Endothelial cell of umbilical vein (primary cell): Measurements from ENCODE around the gene YWHAE. TPM values are rescaled to one million over a fixed set of nuclear protein-coding genes. Genes with fewer than 3 reads are reported as not detected.
"Not testable (repeated sequence)": the region's sequence is repeated elsewhere in the genome, so short reads cannot be mapped to it uniquely, and the experiment has no call there.

Experiments used
- BruUV-seq: library from RNA; stranded (reverse); fragments of 400-500 nt; replicated peaks from 2 replicates; lab custom pipeline; 2021; lab: Mats Ljungman, UMichigan
- CTCF ChIA-PET: fragments of 300-600, 350-600 bp; sonication (Branson Sonifier 250); formaldehyde crosslinking; loops from one replicate; lab custom pipeline; 2021; ENCODE audit warnings: antibody characterized with exemption, inconsistent platforms; lab: Charles Lee
- POLR2A ChIA-PET: fragments of 300-600, 350-600 bp; sonication (Branson Sonifier 250); formaldehyde crosslinking; loops from one replicate; lab custom pipeline; 2021; ENCODE audit warnings: antibody characterized with exemption, inconsistent platforms; lab: Charles Lee
- DNase-seq: peaks from one replicate; pipeline ENCODE4 v3.0.0-alpha.2; 2011; ENCODE audit warnings: low read depth, low spot score
- FAIRE-seq: peaks from 2 replicates; lab custom pipeline; 2011; peaks lifted over from hg19 to GRCh38; lab: Jason Lieb, UNC
- H2AFZ ChIP-seq: 2 replicates; pipeline ENCODE4 v1.6.0; 2012; ENCODE audit warnings: low read depth, low read length, control low read depth, inconsistent platforms
- H3K27ac ChIP-seq: 2 replicates; pipeline ENCODE4 v1.5.1; 2011; ENCODE audit warnings: low read depth, mild to moderate bottlenecking, control low read depth, low read length, moderate library complexity; ENCODE audit not compliant: insufficient read depth
- H3K27me3 ChIP-seq, 2 experiments: 2 replicates each; pipeline versions ENCODE4 v1.6.0 to v1.6.1; 2011; ENCODE audit warnings: low read length in 2 of 2, mixed read lengths in 1 of 2; ENCODE audit not compliant: control insufficient read depth in 2 of 2, insufficient read depth in 2 of 2
- H3K36me3 ChIP-seq, 2 experiments: 2 replicates in 1 of 2; 3 replicates in 1 of 2; pipeline ENCODE4 v1.5.1; 2011; ENCODE audit warnings: low read length in 2 of 2, mild to moderate bottlenecking in 1 of 2, moderate library complexity in 1 of 2; ENCODE audit not compliant: control insufficient read depth in 2 of 2, insufficient read depth in 2 of 2; ENCODE audit errors: extremely low read depth in 1 of 2
- H3K4me1 ChIP-seq: 3 replicates; pipeline ENCODE4 v1.5.1; 2011; ENCODE audit warnings: mild to moderate bottlenecking, low read length; ENCODE audit not compliant: control insufficient read depth, insufficient read depth; ENCODE audit errors: extremely low read depth
- H3K4me2 ChIP-seq: 2 replicates; pipeline ENCODE4 v1.6.1; 2011; ENCODE audit warnings: low read length, control low read depth, mixed read lengths; ENCODE audit not compliant: insufficient read depth
- H3K4me3 ChIP-seq, 3 experiments: fragments of 200-600 bp in 1 of 3; sonication (generic), shearing (Covaris generic) in 1 of 3; replicated peaks in 1 of 3; 2 replicates each; pipeline ENCODE4 v1.5.1; 2011 to 2016; ENCODE audit warnings: control low read depth in 3 of 3, low read length in 3 of 3, mild to moderate bottlenecking in 2 of 3, inconsistent platforms in 1 of 3, low read depth in 1 of 3, moderate library complexity in 1 of 3; ENCODE audit not compliant: insufficient read depth in 1 of 3
- H3K79me2 ChIP-seq: 2 replicates; pipeline ENCODE4 v1.6.0; 2012; ENCODE audit warnings: low read length, inconsistent platforms; ENCODE audit not compliant: control insufficient read depth, insufficient read depth
- H3K9ac ChIP-seq: replicated peaks from 2 replicates; pipeline ENCODE3; 2011; ENCODE audit warnings: low read length, control low read depth; ENCODE audit not compliant: insufficient read depth; ENCODE audit errors: extremely low read depth
- H3K9me1 ChIP-seq: replicated peaks from 3 replicates; pipeline ENCODE4 v1.6.0; 2011; ENCODE audit warnings: mild to moderate bottlenecking, low read length; ENCODE audit not compliant: control insufficient read depth, insufficient read depth; ENCODE audit errors: extremely low read depth
- H3K9me3 ChIP-seq: replicated peaks from 2 replicates; pipeline ENCODE4 v1.5.1; 2012; ENCODE audit warnings: low read length, inconsistent platforms; ENCODE audit not compliant: control insufficient read depth, insufficient read depth
- H4K20me1 ChIP-seq: replicated peaks from 2 replicates; pipeline ENCODE3; 2011; ENCODE audit warnings: mild to moderate bottlenecking, low read length; ENCODE audit not compliant: control insufficient read depth, insufficient read depth; ENCODE audit errors: extremely low read depth
- EZH2 ChIP-seq: IDR thresholded peaks from 2 replicates; pipeline ENCODE4 v1.6.1; 2012; ENCODE audit warnings: borderline replicate concordance, low read depth, mild to moderate bottlenecking, moderate library complexity, low read length, inconsistent platforms; ENCODE audit not compliant: severe bottlenecking
- FOS ChIP-seq: IDR thresholded peaks from 2 replicates; pipeline ENCODE4 v1.6.1; 2011; ENCODE audit warnings: mild to moderate bottlenecking, low read length, moderate library complexity, borderline replicate concordance; ENCODE audit not compliant: insufficient read depth
- GATA2 ChIP-seq: IDR thresholded peaks from 2 replicates; pipeline ENCODE4 v1.7.0; 2011; ENCODE audit warnings: low read depth, mild to moderate bottlenecking, moderate library complexity, mixed read lengths, low read length; ENCODE audit not compliant: insufficient read length, insufficient read depth
- JUN ChIP-seq: IDR thresholded peaks from 2 replicates; pipeline ENCODE4 v1.6.1; 2011; ENCODE audit warnings: borderline replicate concordance, low read depth; ENCODE audit not compliant: insufficient read length, insufficient read depth
- MYC ChIP-seq: IDR thresholded peaks from one replicate; pipeline ENCODE4 v1.6.1; 2011; ENCODE audit warnings: mild to moderate bottlenecking, low read depth, low read length
- POLR2A ChIP-seq: IDR thresholded peaks from 2 replicates; pipeline ENCODE4 v1.6.1; 2012; ENCODE audit warnings: low read depth, mild to moderate bottlenecking, control low read depth, low read length
- POLR2AphosphoS5 ChIP-seq: IDR thresholded peaks from 2 replicates; pipeline ENCODE4 v1.6.1; 2012; ENCODE audit warnings: low read depth, mild to moderate bottlenecking, control low read depth, low read length, moderate library complexity; ENCODE audit not compliant: insufficient read depth
- dilution Hi-C: fragments of 300-500 bp; cut with MboI; formaldehyde crosslinking; loops from one replicate; pipeline ENCODE4 v1.15.0; 2019; ENCODE audit warnings: low sequenced_read_pairs; ENCODE audit not compliant: extremely low pct_ligation_motif_present
- intact Hi-C: fragments of 100-400 bp; cut with micrococcal nuclease; formaldehyde crosslinking; loops from one replicate; pipeline ENCODE4 v1.10.0; 2022
- polyA plus RNA-seq, 4 experiments: library from polyadenylated mRNA; depleted of rRNA in 3 of 4; stranded (reverse) in 3 of 4; unstranded in 1 of 4; fragments of >200 nt; gene quantifications; 2 replicates each; pipeline versions ENCODE4 v1.2.1 to v1.2.3, GENCODE V29; 2011 to 2012; ENCODE audit warnings: missing spikeins in 1 of 4
- total RNA-seq: library from RNA; stranded (reverse); gene quantifications from 2 replicates; pipeline ENCODE4 v1.2.3, GENCODE V29; 2021
- TF ChIP-seq, protein P1 (sequence below), 2 donors: IDR thresholded peaks; 1 replicate in 1 of 2; 2 replicates in 1 of 2; pipeline ENCODE4 v1.5.1; 2011; ENCODE audit warnings: low read length in 2 of 2, mild to moderate bottlenecking in 2 of 2, moderate library complexity in 2 of 2, control low read depth in 1 of 2, inconsistent platforms in 1 of 2, low read depth in 1 of 2; ENCODE audit not compliant: insufficient read depth in 1 of 2; ENCODE audit errors: extremely low read depth in 1 of 2
- TF ChIP-seq, protein P2 (sequence below): IDR thresholded peaks from 2 replicates; pipeline ENCODE4 v1.6.1; 2011; ENCODE audit not compliant: insufficient read depth, insufficient read length

Gene YWHAE
- total and polyA plus RNA-seq, 2 donors (not counting 3 experiments of a cell fraction or from before 2014, with no cell fraction given): 396 to 819 TPM

GRCh38 chr17:1379208-1379929 lies 20.7 kb downstream of the YWHAE start:
- TF ChIP-seq, protein P1, sequence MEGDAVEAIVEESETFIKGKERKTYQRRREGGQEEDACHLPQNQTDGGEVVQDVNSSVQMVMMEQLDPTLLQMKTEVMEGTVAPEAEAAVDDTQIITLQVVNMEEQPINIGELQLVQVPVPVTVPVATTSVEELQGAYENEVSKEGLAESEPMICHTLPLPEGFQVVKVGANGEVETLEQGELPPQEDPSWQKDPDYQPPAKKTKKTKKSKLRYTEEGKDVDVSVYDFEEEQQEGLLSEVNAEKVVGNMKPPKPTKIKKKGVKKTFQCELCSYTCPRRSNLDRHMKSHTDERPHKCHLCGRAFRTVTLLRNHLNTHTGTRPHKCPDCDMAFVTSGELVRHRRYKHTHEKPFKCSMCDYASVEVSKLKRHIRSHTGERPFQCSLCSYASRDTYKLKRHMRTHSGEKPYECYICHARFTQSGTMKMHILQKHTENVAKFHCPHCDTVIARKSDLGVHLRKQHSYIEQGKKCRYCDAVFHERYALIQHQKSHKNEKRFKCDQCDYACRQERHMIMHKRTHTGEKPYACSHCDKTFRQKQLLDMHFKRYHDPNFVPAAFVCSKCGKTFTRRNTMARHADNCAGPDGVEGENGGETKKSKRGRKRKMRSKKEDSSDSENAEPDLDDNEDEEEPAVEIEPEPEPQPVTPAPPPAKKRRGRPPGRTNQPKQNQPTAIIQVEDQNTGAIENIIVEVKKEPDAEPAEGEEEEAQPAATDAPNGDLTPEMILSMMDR (IDR thresholded peaks at IDR 0.05; ENCODE audit: extremely low read depth in 1 of 2, insufficient read depth in 1 of 2, low read depth in 1 of 2, low read length in 2 of 2): no peak
- TF ChIP-seq, protein P2, sequence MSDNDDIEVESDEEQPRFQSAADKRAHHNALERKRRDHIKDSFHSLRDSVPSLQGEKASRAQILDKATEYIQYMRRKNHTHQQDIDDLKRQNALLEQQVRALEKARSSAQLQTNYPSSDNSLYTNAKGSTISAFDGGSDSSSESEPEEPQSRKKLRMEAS: no peak
- TF ChIP-seq EZH2: no peak
- no peak for TF ChIP-seq GATA2
- no peak for TF ChIP-seq POLR2AphosphoS5
- TF ChIP-seq MYC: no peak
- TF ChIP-seq FOS: no peak
- TF ChIP-seq JUN: no peak
- TF ChIP-seq POLR2A: no peak
- no peak overlapping the region for H3K9ac ChIP-seq
- intact Hi-C loops: no loop called here
- no peaks in the 10 kb centered on the region for H3K27me3 ChIP-seq
- peaks cover 12% of the 10 kb centered on the region for H3K4me1 ChIP-seq
- no peak overlapping the region for H3K4me2 ChIP-seq
- DNase-seq (no peak), FAIRE-seq (no peak)
- no peaks in the 10 kb centered on the region for H3K9me3 ChIP-seq
- no TSS peak for BruUV-seq
- peaks cover 4% of the 10 kb centered on the region in 2 experiments for H3K36me3 ChIP-seq
- no peak overlapping the region for H2AFZ ChIP-seq
- H4K20me1 ChIP-seq: peaks cover 34% of the 10 kb centered on the region
- no peak overlapping the region for H3K27ac ChIP-seq
- H3K79me2 ChIP-seq: peaks cover 98% of the 10 kb centered on the region
- no peak overlapping the region for H3K4me3 ChIP-seq
- H3K9me1 ChIP-seq: no peaks in the 10 kb centered on the region
- dilution Hi-C loops: no loop called here
- ChIA-PET POLR2A (no interaction called here), CTCF (interaction anchor here (0.9 to 6.6 kb wide), 4 partner anchors 13 to 47 kb away, joined by 4 to 106 read pairs (median 4); no protein-coding TSS in a partner anchor)

- H3K4me2 ChIP-seq, H3K4me3 ChIP-seq, H3K9ac ChIP-seq, DNase-seq, POLR2A ChIA-PET, intact Hi-C loops, FAIRE-seq, H3K27ac ChIP-seq, dilution Hi-C loops, BruUV-seq, H2AFZ ChIP-seq, H3K36me3 ChIP-seq, H3K9me1 ChIP-seq, H3K27me3 ChIP-seq, H3K9me3 ChIP-seq: not testable (repeated sequence)
- H3K79me2 ChIP-seq: peaks cover 98% of the 10 kb centered on the region
- peaks cover 37% of the 10 kb centered on the region for H4K20me1 ChIP-seq
- CTCF ChIA-PET: interaction anchor here (6.6 kb wide), 1 partner anchor 12 kb away, joined by 106 read pairs; no protein-coding TSS in a partner anchor
- peaks cover 12% of the 10 kb centered on the region for H3K4me1 ChIP-seq
Observed at GRCh38 chr17:1378476-1378860, 21.6 kb downstream of the YWHAE start.
